ENCODE measurements around the gene EXOC5. TPM values are rescaled to one million over a fixed set of nuclear protein-coding genes. Genes with fewer than 3 reads are reported as not detected.
A peak's percentile ranks its signal among the peaks of the same experiment; 100 is the strongest.
"Not testable (repeated sequence)": the region's sequence is repeated elsewhere in the genome, so short reads cannot be mapped to it uniquely, and the experiment has no call there.

The EXOC5 gene
- total and polyA plus RNA-seq, 9 donors = 37.8 to 64.7 (median 57.9) TPM

GRCh38 chr14:57227083-57227482 lies 41.6 kb downstream of the EXOC5 start:
- no peak for DNase-seq
- peaks cover 9% of the 10 kb centered on the region for H3K36me3 ChIP-seq (ENCODE audit: control insufficient read depth, insufficient read depth, low read length)
- no peaks in the 10 kb centered on the region for H3K4me1 ChIP-seq (ENCODE audit: control insufficient read depth, insufficient read depth, low read length)
- H3K27me3 ChIP-seq (ENCODE audit: control insufficient read depth, insufficient read depth, low read length) = no peaks in the 10 kb centered on the region
- H3K27ac ChIP-seq (ENCODE audit: low read length) = no peak overlapping the region
- H3K9me3 ChIP-seq (replicated peaks; ENCODE audit: control insufficient read depth, low read depth, low read length) = no peaks in the 10 kb centered on the region
- H3K4me3 ChIP-seq (ENCODE audit: low read length) = no peak overlapping the region
- WGBS (ENCODE audit: insufficient coverage) = no CpG with 5 or more reads among the region's 2 CpGs

GRCh38 chr14:57221931-57222330 lies 46.8 kb downstream of the EXOC5 start:
- no peaks in the 10 kb centered on the region for H3K27me3 ChIP-seq (ENCODE audit: control insufficient read depth, insufficient read depth, low read length)
- no peak overlapping the region for H3K27ac ChIP-seq (ENCODE audit: low read length)
- H3K9me3 ChIP-seq (replicated peaks; ENCODE audit: control insufficient read depth, low read depth, low read length) = no peaks in the 10 kb centered on the region
- peaks cover 5% of the 10 kb centered on the region for H3K36me3 ChIP-seq (ENCODE audit: control insufficient read depth, insufficient read depth, low read length)
- no peaks in the 10 kb centered on the region for H3K4me1 ChIP-seq (ENCODE audit: control insufficient read depth, insufficient read depth, low read length)
- DNase-seq = no peak
- no peak overlapping the region for H3K4me3 ChIP-seq (ENCODE audit: low read length)
- WGBS (ENCODE audit: insufficient coverage) = no CpG with 5 or more reads among the region's 3 CpGs

DNA sequence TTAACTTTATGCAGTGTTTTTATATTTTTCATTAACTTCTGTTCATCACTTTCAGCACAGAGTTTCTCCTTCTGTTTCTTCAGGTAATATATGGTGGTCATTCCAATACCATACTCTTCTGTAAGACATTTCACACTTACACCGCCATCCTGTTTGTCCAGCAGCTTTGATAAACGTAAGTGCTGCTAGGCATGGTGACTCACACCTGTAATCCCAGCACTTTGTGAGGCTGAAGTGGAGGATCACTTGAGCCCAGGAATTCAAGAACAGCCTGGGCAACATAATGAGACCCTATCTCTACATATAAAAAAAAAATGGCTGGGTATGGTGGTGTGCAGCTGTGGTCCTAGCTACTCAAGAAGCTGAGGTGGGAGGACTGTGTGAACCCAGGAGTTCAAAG lies 55.8 kb downstream of the EXOC5 start:
- Histone ChIP-seq H3K27me3 (ENCODE audit: control insufficient read depth, insufficient read depth, low read length) (no peaks in the 10 kb centered on the region), H3K9me3 (replicated peaks; ENCODE audit: control insufficient read depth, low read depth, low read length) (no peaks in the 10 kb centered on the region), H3K4me3 (ENCODE audit: low read length) (no peak overlapping the region), H3K4me1 (ENCODE audit: control insufficient read depth, insufficient read depth, low read length) (no peaks in the 10 kb centered on the region), H3K27ac (ENCODE audit: low read length) (no peak overlapping the region), H3K36me3 (ENCODE audit: control insufficient read depth, insufficient read depth, low read length) (peaks cover 17% of the 10 kb centered on the region)
- DNase-seq = no peak
- no CpG with 5 or more reads among the region's 2 CpGs for WGBS (ENCODE audit: insufficient coverage)

DNA sequence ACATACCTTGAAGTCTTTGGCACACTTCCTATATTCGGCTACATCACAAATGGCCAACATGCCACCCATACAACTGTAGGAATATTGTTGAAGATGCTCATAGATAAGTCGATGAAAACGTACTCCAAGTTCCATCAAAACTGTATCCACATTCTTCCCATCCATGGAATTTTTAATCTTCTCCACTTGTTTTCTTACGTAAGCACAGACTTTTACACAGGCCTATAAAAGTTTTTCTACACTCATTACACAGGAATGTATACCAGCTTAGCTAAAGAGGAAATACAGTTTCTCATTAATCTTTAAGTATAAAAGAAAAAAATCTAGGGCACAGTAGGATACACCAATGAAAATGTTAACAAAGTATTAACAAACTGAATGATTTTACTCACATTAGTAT lies 59.1 kb downstream of the EXOC5 start:
- Histone ChIP-seq H3K27ac (ENCODE audit: low read length) (no peak overlapping the region), H3K4me1 (ENCODE audit: control insufficient read depth, insufficient read depth, low read length) (no peaks in the 10 kb centered on the region), H3K36me3 (ENCODE audit: control insufficient read depth, insufficient read depth, low read length) (peaks cover 17% of the 10 kb centered on the region), H3K9me3 (replicated peaks; ENCODE audit: control insufficient read depth, low read depth, low read length) (no peaks in the 10 kb centered on the region), H3K4me3 (ENCODE audit: low read length) (no peak overlapping the region), H3K27me3 (ENCODE audit: control insufficient read depth, insufficient read depth, low read length) (no peaks in the 10 kb centered on the region)
- WGBS (ENCODE audit: insufficient coverage) = no CpG with 5 or more reads among the region's 4 CpGs
- no peak for DNase-seq

GRCh38 chr14:57205938-57206337 lies 62.8 kb downstream of the EXOC5 start:
- Histone ChIP-seq H3K36me3 (ENCODE audit: control insufficient read depth, insufficient read depth, low read length) (no peaks in the 10 kb centered on the region), H3K4me3 (ENCODE audit: low read length) (no peak overlapping the region), H3K9me3 (replicated peaks; ENCODE audit: control insufficient read depth, low read depth, low read length) (no peaks in the 10 kb centered on the region), H3K4me1 (ENCODE audit: control insufficient read depth, insufficient read depth, low read length) (no peaks in the 10 kb centered on the region), H3K27me3 (ENCODE audit: control insufficient read depth, insufficient read depth, low read length) (no peaks in the 10 kb centered on the region), H3K27ac (ENCODE audit: low read length) (no peak overlapping the region)
- no CpG with 5 or more reads among the region's 5 CpGs for WGBS (ENCODE audit: insufficient coverage)
- DNase-seq = no peak

- H3K4me1 ChIP-seq (ENCODE audit: control insufficient read depth, insufficient read depth, low read length); H3K27ac ChIP-seq (ENCODE audit: low read length); H3K27me3 ChIP-seq (ENCODE audit: control insufficient read depth, insufficient read depth, low read length); DNase-seq; H3K4me3 ChIP-seq (ENCODE audit: low read length); H3K9me3 ChIP-seq (replicated peaks; ENCODE audit: control insufficient read depth, low read depth, low read length); H3K36me3 ChIP-seq (ENCODE audit: control insufficient read depth, insufficient read depth, low read length): not testable (repeated sequence)
These were observed 66.0 kb downstream of the EXOC5 start for GRCh38 chr14:57202672-57203071.

- H3K9me3 ChIP-seq (replicated peaks; ENCODE audit: control insufficient read depth, low read depth, low read length) = no peaks in the 10 kb centered on the region
- no peak overlapping the region for H3K27ac ChIP-seq (ENCODE audit: low read length)
- H3K27me3 ChIP-seq (ENCODE audit: control insufficient read depth, insufficient read depth, low read length) = no peaks in the 10 kb centered on the region
- peak; percentile 3 for DNase-seq
- 86% methylated on average over 6 of the region's 6 CpGs for WGBS (ENCODE audit: insufficient coverage)
- H3K36me3 ChIP-seq (ENCODE audit: control insufficient read depth, insufficient read depth, low read length) = no peaks in the 10 kb centered on the region
- no peaks in the 10 kb centered on the region for H3K4me1 ChIP-seq (ENCODE audit: control insufficient read depth, insufficient read depth, low read length)
- no peak overlapping the region for H3K4me3 ChIP-seq (ENCODE audit: low read length)
These were observed 68.8 kb downstream of the EXOC5 start for GRCh38 chr14:57199921-57200320.

DNA sequence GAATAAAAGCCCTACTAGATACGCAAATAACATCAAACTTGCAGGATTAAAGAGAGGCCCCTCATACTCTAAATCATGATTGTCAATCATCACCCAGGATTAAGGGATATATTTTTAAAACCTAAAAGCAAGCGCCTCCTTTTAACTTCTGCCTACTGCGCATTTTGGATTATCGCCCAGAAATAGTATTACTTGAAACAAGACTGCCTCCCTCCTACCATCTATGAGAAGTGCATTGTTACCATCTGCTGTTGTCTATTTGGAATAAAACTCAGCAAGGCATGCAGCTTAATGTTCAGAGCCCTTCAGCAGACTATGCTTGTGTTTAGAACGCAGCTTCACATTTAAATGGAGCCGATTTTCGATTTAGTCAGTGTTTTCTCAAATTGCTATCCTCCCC lies 79.6 kb downstream of the EXOC5 start:
- Histone ChIP-seq H3K4me1 (ENCODE audit: control insufficient read depth, insufficient read depth, low read length) (no peaks in the 10 kb centered on the region), H3K36me3 (ENCODE audit: control insufficient read depth, insufficient read depth, low read length) (no peaks in the 10 kb centered on the region), H3K4me3 (ENCODE audit: low read length) (no peak overlapping the region), H3K27ac (ENCODE audit: low read length) (no peak overlapping the region), H3K27me3 (ENCODE audit: control insufficient read depth, insufficient read depth, low read length) (peaks cover 3% of the 10 kb centered on the region), H3K9me3 (replicated peaks; ENCODE audit: control insufficient read depth, low read depth, low read length) (no peaks in the 10 kb centered on the region)
- DNase-seq = peak; percentile 77
- no CpG with 5 or more reads among the region's 7 CpGs for WGBS (ENCODE audit: insufficient coverage)

DNA sequence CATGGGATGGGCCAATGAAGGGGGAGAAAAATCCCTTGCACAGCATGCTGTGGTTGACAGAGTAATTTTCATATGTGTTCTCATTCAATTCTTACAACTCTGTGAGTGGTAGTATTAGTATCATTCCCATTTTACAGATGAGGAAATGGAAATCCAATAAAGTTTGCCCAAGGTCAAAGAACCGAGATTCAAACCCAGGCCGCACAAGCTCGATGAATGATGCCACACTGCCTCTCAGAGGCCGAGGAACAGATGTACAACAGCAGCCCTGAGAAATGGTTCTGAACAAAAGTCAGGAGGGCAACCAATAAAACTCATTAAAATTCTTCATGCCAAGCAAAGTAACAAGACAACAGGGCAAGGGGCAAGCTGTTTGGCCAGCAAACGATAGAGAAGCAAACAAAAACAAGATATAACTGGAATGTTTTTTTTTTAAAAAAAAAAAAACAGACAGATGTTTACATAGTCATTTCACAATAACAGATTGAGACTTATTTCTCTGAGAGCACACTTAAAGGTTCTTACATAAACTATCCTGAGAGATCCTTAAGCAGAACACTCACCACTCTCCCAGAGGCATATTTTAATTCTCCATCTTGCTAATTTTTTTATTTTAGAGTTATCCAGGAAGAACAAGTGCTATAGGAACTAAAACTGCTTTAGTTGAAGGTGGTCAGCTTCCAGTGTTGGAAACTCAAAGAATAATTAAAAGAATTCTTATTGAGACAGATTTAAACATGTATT lies 85.8 kb downstream of the EXOC5 start:
- no CpG with 5 or more reads among the region's 5 CpGs for WGBS (ENCODE audit: insufficient coverage)
- DNase-seq = no peak
- Histone ChIP-seq H3K4me3 (ENCODE audit: low read length) (no peak overlapping the region), H3K27me3 (ENCODE audit: control insufficient read depth, insufficient read depth, low read length) (peaks cover 3% of the 10 kb centered on the region), H3K36me3 (ENCODE audit: control insufficient read depth, insufficient read depth, low read length) (no peaks in the 10 kb centered on the region), H3K9me3 (replicated peaks; ENCODE audit: control insufficient read depth, low read depth, low read length) (no peaks in the 10 kb centered on the region), H3K27ac (ENCODE audit: low read length) (no peak overlapping the region), H3K4me1 (ENCODE audit: control insufficient read depth, insufficient read depth, low read length) (no peaks in the 10 kb centered on the region)

DNA sequence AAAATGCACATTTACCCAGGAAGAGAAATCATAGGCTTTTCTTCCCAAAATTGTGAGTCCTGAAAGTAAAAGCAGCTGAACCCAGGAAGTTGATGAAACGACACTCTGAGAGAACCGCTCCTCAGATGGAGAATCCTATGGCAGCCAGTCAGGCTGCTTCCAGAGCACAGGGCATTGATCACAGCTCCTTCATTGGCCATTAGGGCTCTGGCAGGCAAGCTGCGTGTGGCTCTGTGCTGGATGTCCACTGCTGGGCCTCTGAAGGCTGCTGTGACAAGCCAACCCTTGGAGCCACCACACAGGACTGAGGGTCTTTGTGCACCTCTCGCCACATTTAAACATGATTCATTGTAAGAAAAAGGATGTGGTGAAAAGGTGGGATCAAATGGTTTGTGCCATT lies 89.4 kb downstream of the EXOC5 start:
- no peaks in the 10 kb centered on the region for H3K4me1 ChIP-seq (ENCODE audit: control insufficient read depth, insufficient read depth, low read length)
- H3K36me3 ChIP-seq (ENCODE audit: control insufficient read depth, insufficient read depth, low read length) = no peaks in the 10 kb centered on the region
- whole genome bisulfite sequencing (ENCODE audit: insufficient coverage) = 66% methylated on average over 3 of the region's 4 CpGs
- H3K9me3 ChIP-seq (replicated peaks; ENCODE audit: control insufficient read depth, low read depth, low read length) = no peaks in the 10 kb centered on the region
- DNase-seq = no peak
- H3K27me3 ChIP-seq (ENCODE audit: control insufficient read depth, insufficient read depth, low read length) = no peaks in the 10 kb centered on the region
- H3K4me3 ChIP-seq (ENCODE audit: low read length) = no peak overlapping the region
- H3K27ac ChIP-seq (ENCODE audit: low read length) = no peak overlapping the region

DNA sequence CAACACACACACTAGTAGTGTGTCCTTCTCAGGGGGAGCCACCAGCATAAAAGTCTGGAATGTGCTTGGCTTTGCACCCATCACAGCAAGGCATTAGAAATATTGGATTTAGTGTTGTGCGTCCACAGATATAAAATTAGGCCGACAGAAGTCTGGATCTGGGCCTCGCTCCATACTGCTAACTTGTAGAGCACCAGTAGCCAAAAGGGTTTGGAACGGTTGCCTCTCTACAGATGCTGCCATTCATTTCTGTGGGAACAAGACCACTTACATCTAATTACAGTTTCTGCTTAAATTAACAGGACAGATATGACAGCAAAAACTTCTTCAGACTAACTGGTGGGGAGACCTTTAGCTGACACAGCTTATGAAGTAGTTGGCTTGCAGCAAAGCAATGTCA lies 94.2 kb downstream of the EXOC5 start:
- WGBS (ENCODE audit: insufficient coverage) = 76% methylated on average over 4 of the region's 4 CpGs

More for the DNA sequence above, 94.2 kb downstream of the EXOC5 start:
- Histone ChIP-seq H3K9me3 (replicated peaks; ENCODE audit: control insufficient read depth, low read depth, low read length) (no peaks in the 10 kb centered on the region), H3K36me3 (ENCODE audit: control insufficient read depth, insufficient read depth, low read length) (no peaks in the 10 kb centered on the region), H3K27me3 (ENCODE audit: control insufficient read depth, insufficient read depth, low read length) (no peaks in the 10 kb centered on the region), H3K4me1 (ENCODE audit: control insufficient read depth, insufficient read depth, low read length) (no peaks in the 10 kb centered on the region), H3K4me3 (ENCODE audit: low read length) (no peak overlapping the region), H3K27ac (ENCODE audit: low read length) (no peak overlapping the region)
- DNase-seq = no peak
